DOHH2 (cell line): Measurements from ENCODE around the gene RUNDC1.

Experiments used
- H3F3A ChIP-seq: fragments of 200-600 bp; sonication (generic), shearing (Covaris generic); 2 replicates; pipeline ENCODE4 v1.6.0; 2016; ENCODE audit warnings: antibody characterized with exemption, mild to moderate bottlenecking; ENCODE audit not compliant: control insufficient read depth, insufficient read depth
- H3K27ac ChIP-seq: fragments of 200-600 bp; sonication (generic); 2 replicates; pipeline ENCODE4 v1.5.1; 2014; ENCODE audit warnings: low read depth, mild to moderate bottlenecking, low read length, moderate library complexity
- H3K27me3 ChIP-seq: fragments of 200-600 bp; sonication (generic); 2 replicates; pipeline ENCODE4 v1.6.1; 2014; ENCODE audit warnings: mild to moderate bottlenecking, low read length, mixed read lengths; ENCODE audit not compliant: control insufficient read depth
- H3K36me3 ChIP-seq: fragments of 200-600 bp; sonication (generic); 2 replicates; pipeline ENCODE4 v1.6.1; 2014; ENCODE audit warnings: mild to moderate bottlenecking, low read length, moderate library complexity, mixed read lengths; ENCODE audit not compliant: control insufficient read depth
- H3K4me1 ChIP-seq: fragments of 200-600 bp; sonication (generic); 2 replicates; pipeline ENCODE4 v1.6.1; 2014; ENCODE audit warnings: mild to moderate bottlenecking, low read length, mixed read lengths; ENCODE audit not compliant: control insufficient read depth
- H3K4me2 ChIP-seq: fragments of 200-600 bp; sonication (generic); 2 replicates; pipeline ENCODE4 v1.6.0; 2014; ENCODE audit warnings: mild to moderate bottlenecking, low read length, moderate library complexity
- H3K4me3 ChIP-seq: fragments of 200-600 bp; sonication (generic); 2 replicates; pipeline ENCODE4 v1.5.1; 2014; ENCODE audit warnings: mild to moderate bottlenecking, low read length, mixed read lengths
- H3K79me2 ChIP-seq: fragments of 200-600 bp; sonication (generic); 2 replicates; pipeline ENCODE4 v1.6.1; 2014; ENCODE audit warnings: mild to moderate bottlenecking, low read length, mixed read lengths; ENCODE audit not compliant: control insufficient read depth
- H3K9me2 ChIP-seq: fragments of 200-600 bp; sonication (generic); replicated peaks from 2 replicates; pipeline ENCODE4 v1.6.1; 2014; ENCODE audit warnings: mild to moderate bottlenecking, low read length, mixed read lengths; ENCODE audit not compliant: control insufficient read depth
- H3K9me3 ChIP-seq: fragments of 200-600 bp; sonication (generic); 2 replicates; pipeline ENCODE4 v1.6.1; 2014; ENCODE audit warnings: antibody characterized with exemption, low read length, mixed read lengths; ENCODE audit not compliant: control insufficient read depth, insufficient read depth
- H4K20me1 ChIP-seq: fragments of 200-600 bp; sonication (generic); 2 replicates; pipeline ENCODE4 v1.6.0; 2014; ENCODE audit warnings: low read depth, mild to moderate bottlenecking, antibody characterized with exemption, low read length, moderate library complexity; ENCODE audit not compliant: control insufficient read depth, insufficient read depth
- EZH2phosphoT487 ChIP-seq: fragments of 200-600 bp; sonication (generic); IDR thresholded peaks from 2 replicates; pipeline ENCODE4 v1.6.1; 2017; ENCODE audit warnings: borderline replicate concordance, mild to moderate bottlenecking, antibody characterized with exemption, low read length, moderate library complexity, mixed read lengths
- TF ChIP-seq, protein P1 (sequence below): fragments of 200-600 bp; sonication (generic); IDR thresholded peaks from one replicate; pipeline ENCODE4 v1.5.1; 2014; ENCODE audit warnings: antibody characterized with exemption, mild to moderate bottlenecking, low read depth, low read length; ENCODE audit not compliant: poor library complexity, severe bottlenecking

RUNDC1 gene

DNA sequence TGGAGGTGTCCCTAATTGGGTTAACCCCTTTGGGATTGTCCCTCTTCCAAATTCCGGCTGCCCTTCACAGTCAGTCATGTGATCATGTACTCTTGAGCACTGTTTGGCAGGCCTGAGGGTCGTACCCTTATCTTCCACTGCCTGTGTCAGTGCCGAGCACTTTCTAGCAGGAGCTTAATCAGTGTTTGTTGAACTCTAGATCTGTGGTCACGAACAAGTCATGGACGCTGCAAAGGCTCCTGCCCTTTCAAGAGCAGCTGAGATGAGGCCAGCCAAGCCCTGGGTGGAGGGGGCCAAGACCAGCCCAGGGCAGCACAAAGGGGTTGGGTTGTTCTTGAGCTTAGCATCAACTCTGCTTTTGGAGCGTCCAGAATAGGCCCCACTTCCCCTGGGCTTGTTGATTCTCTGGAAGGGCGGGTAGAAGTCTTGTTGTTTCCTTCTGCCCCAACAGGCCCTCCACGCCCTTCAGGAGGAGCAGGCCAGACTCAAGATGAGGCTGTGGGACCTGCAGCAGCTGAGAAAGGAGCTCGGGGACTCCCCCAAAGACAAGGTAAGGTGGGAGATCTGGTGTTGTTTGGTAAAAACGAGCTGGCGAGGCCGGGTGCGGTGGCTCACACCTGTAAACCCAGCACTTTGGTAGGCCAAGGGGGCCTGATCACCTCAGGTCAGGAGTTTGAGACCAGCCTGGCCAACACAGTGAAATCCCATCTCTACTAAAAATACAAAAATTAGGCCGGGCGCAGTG, 31.5 kb downstream of the RUNDC1 start:
- H3K79me2 ChIP-seq: no peaks in the 10 kb centered on the region
- H3K27ac ChIP-seq: no peak overlapping the region
- peaks cover 1% of the 10 kb centered on the region; the same call in 1 of the 2 replicates for H3K36me3 ChIP-seq
- peaks cover 2% of the 10 kb centered on the region for H3K4me1 ChIP-seq
- H4K20me1 ChIP-seq: no peaks in the 10 kb centered on the region
- no peak for TF ChIP-seq EZH2phosphoT487
- TF ChIP-seq, protein P1, sequence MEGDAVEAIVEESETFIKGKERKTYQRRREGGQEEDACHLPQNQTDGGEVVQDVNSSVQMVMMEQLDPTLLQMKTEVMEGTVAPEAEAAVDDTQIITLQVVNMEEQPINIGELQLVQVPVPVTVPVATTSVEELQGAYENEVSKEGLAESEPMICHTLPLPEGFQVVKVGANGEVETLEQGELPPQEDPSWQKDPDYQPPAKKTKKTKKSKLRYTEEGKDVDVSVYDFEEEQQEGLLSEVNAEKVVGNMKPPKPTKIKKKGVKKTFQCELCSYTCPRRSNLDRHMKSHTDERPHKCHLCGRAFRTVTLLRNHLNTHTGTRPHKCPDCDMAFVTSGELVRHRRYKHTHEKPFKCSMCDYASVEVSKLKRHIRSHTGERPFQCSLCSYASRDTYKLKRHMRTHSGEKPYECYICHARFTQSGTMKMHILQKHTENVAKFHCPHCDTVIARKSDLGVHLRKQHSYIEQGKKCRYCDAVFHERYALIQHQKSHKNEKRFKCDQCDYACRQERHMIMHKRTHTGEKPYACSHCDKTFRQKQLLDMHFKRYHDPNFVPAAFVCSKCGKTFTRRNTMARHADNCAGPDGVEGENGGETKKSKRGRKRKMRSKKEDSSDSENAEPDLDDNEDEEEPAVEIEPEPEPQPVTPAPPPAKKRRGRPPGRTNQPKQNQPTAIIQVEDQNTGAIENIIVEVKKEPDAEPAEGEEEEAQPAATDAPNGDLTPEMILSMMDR: no peak
- no peaks in the 10 kb centered on the region for H3K9me3 ChIP-seq
- H3K27me3 ChIP-seq: no peaks in the 10 kb centered on the region
- H3K9me2 ChIP-seq: no peaks in the 10 kb centered on the region
- no peaks in the 10 kb centered on the region for H3F3A ChIP-seq
- H3K4me2 ChIP-seq: no peak overlapping the region
- no peak overlapping the region for H3K4me3 ChIP-seq

DNA sequence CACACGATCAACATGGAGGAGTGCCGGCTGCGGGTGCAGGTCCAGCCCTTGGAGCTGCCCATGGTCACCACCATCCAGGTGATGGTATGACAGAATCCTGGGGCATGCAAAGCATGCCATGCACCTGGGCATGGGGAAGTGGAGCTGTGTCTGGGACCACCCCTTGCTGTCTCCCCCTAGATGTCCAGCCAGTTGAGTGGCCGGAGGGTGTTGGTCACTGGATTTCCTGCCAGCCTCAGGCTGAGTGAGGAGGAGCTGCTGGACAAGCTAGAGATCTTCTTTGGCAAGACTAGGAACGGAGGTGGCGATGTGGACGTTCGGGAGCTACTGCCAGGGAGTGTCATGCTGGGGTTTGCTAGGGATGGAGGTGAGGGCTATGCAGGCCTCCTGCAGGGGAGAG, 32.9 kb downstream of the RUNDC1 start:
- Histone ChIP-seq H3K9me3 (no peaks in the 10 kb centered on the region), H3K4me1 (no peaks in the 10 kb centered on the region), H3K36me3 (no peaks in the 10 kb centered on the region), H3K9me2 (no peaks in the 10 kb centered on the region), H3F3A (no peaks in the 10 kb centered on the region), H3K27me3 (no peaks in the 10 kb centered on the region), H3K4me2 (no peak overlapping the region), H3K27ac (no peak overlapping the region), H3K4me3 (no peak overlapping the region), H3K79me2 (no peaks in the 10 kb centered on the region), H4K20me1 (no peaks in the 10 kb centered on the region)
- TF ChIP-seq, protein P1: no peak
- TF ChIP-seq EZH2phosphoT487: no peak

DNA sequence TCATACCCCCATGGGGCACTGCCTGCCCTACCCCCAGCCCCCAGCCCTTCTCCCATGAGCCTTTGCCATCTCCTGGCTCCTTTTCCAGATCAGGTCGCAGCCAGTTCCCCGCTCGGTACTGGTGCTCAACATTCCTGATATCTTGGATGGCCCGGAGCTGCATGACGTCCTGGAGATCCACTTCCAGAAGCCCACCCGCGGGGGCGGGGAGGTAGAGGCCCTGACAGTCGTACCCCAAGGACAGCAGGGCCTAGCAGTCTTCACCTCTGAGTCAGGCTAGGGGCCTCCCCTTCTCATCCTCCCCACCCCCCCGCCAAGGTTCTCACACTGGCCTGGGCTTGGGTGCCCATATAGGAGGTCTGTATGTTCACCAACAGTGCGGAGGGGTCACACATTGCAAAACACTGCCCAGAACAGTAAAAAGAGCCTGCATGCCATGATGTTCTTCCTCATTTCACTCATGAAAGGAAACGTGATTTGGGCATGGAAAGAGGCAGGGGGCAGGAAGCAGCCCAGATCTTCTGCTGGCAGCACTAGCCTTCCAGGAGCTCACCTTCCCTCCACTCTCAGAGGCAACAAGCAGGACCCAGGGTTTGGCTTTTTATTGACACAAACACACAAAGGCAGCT, 33.8 kb downstream of the RUNDC1 start:
- Histone ChIP-seq H3K27me3 (no peaks in the 10 kb centered on the region), H3K4me3 (no peak overlapping the region), H3F3A (no peaks in the 10 kb centered on the region; the same call in 1 of the 2 replicates), H3K4me1 (no peaks in the 10 kb centered on the region), H3K9me2 (no peaks in the 10 kb centered on the region), H3K4me2 (no peak overlapping the region), H4K20me1 (no peaks in the 10 kb centered on the region), H3K79me2 (no peaks in the 10 kb centered on the region), H3K36me3 (no peaks in the 10 kb centered on the region), H3K27ac (no peak overlapping the region), H3K9me3 (no peaks in the 10 kb centered on the region)
- TF ChIP-seq EZH2phosphoT487: no peak
- TF ChIP-seq, protein P1: no peak
